Measurements from ENCODE around the gene CFAP46. TPM values are rescaled to one million over a fixed set of nuclear protein-coding genes. Genes with fewer than 3 reads are reported as not detected.
A peak's percentile ranks its signal among the peaks of the same experiment; 100 is the strongest.

Gene CFAP46
- total and polyA plus RNA-seq, 2 of the 4 experiments (the other 2 are of a cell fraction) = 1.3 to 1.8 TPM

DNA sequence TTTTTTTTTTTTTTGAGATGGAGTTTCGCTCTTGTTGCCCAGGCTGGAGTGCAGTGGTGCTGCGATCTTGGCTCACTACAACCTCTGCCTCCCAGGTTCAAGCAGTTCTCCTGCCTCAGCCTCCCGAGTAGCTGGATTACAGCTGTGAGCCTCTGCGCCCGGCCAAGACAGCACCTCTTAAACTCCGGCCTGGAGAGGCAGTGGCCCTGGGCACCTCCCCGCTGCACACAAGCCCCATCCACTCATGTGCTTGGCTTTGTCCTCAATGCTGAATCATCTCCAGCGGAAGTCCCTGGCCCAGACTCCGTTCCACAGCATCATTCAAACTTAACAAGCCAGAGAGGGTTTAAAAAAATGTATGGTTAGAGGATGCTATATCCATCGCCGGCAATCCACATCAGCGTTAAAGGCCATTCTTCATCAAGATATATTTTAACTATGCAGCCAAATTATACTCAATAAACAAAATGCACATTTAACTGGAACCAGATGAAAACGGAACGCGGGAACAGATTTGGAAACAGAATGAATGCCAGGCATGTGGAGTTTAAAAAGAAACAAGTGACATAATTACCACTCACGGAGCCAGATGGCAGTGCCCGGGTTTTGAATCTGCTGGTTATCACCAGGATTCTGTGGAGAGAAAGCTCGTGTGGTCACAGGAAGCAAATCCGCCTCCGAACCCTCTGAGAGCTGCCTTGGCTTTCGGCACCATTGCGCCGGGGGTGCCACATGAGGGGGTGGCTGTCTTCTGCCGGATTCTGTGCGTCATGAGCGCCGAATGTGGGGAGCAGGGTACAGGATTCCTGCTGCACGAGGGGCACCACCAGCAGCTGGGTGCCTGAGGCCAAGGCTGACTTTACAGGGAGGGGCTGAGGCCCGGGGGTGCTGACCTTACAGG is 45.6 kb upstream of the CFAP46 start:
- Histone ChIP-seq H3K14ac (replicated peaks; ENCODE audit: low read depth, low read length) (no peak overlapping the region), H3K9me3 (ENCODE audit: control insufficient read depth, insufficient read depth, low read length) (no peaks in the 10 kb centered on the region), H4K91ac (ENCODE audit: insufficient read depth, low read depth, low read length) (no peak overlapping the region), H3K4me1 (ENCODE audit: control insufficient read depth, insufficient read depth, low read length) (no peaks in the 10 kb centered on the region), H3K4ac (ENCODE audit: low read depth, low read length) (no peak overlapping the region), H3K27me3 (ENCODE audit: control insufficient read depth, insufficient read depth, low read length) (peaks cover 2% of the 10 kb centered on the region; the same call in 1 of the 2 replicates), H3K79me1 (ENCODE audit: low read depth in 1 of 2, low read length in 2 of 2) (no peaks in the 10 kb centered on the region), H2AFZ (replicated peaks; ENCODE audit: low read length, poor library complexity) (peak overlapping the region; percentile 75), H2AK5ac (ENCODE audit: low read depth, low read length) (no peak overlapping the region), H3K23ac (ENCODE audit: low read depth, low read length) (no peak overlapping the region), H2AK9ac (replicated peaks; ENCODE audit: low read depth, low read length, poor library complexity) (peak overlapping the region; percentile 66), H4K5ac (ENCODE audit: low read depth, low read length) (no peak overlapping the region), H3K4me3 (ENCODE audit: insufficient read depth, low read depth, low read length) (no peak overlapping the region), H2BK120ac (ENCODE audit: low read depth, low read length) (no peak overlapping the region), H2BK15ac (ENCODE audit: low read depth, low read length) (no peak overlapping the region), H3K9me1 (ENCODE audit: insufficient read depth, low read length) (no peaks in the 10 kb centered on the region), H3K9ac (ENCODE audit: low read depth, low read length) (no peak overlapping the region), H3K27ac (ENCODE audit: insufficient read depth, low read length) (no peak overlapping the region), H3K56ac (ENCODE audit: extremely low read depth, insufficient read depth, low read length) (no peak overlapping the region), H4K20me1 (ENCODE audit: insufficient read depth, low read length) (no peaks in the 10 kb centered on the region), H3K18ac (ENCODE audit: low read depth, low read length) (no peak overlapping the region), H3K4me2 (ENCODE audit: low read depth, low read length) (no peak overlapping the region), H4K8ac (ENCODE audit: low read depth in 2 of 2, low read length in 2 of 2) (no peak overlapping the region; a peak in 1 of 4 replicates), H2BK5ac (ENCODE audit: low read depth, low read length, poor library complexity, severe bottlenecking) (no peak overlapping the region), H3K36me3 (ENCODE audit: control insufficient read depth, insufficient read depth, low read length) (no peaks in the 10 kb centered on the region), H2BK20ac (ENCODE audit: low read depth, low read length) (no peak overlapping the region)
- in situ Hi-C loops (cut with MboI; ENCODE audit: low sequenced_read_pairs) = no loop called here
- dilution Hi-C loops (cut with HindIII; ENCODE audit: low sequenced_read_pairs, unreplicated experiment) = no loop called here
- TF ChIP-seq RCOR1 (IDR thresholded peaks at IDR 0.05; ENCODE audit: insufficient replicate concordance, low read length) (no peak), MAFK (IDR thresholded peaks at IDR 0.05; ENCODE audit: low read depth, low read length) (peak; percentile 51; the same call in 1 of the 2 replicates), NFE2L2 (IDR thresholded peaks at IDR 0.05; ENCODE audit: low read depth, low read length) (peak; percentile 77; the same call in 1 of the 2 replicates), POLR2A (IDR thresholded peaks at IDR 0.05; ENCODE audit: low read depth, low read length) (no peak), CEBPB (IDR thresholded peaks at IDR 0.05; ENCODE audit: low read depth, low read length) (no peak), RAD21 (IDR thresholded peaks at IDR 0.05; ENCODE audit: low read length) (no peak), RFX5 (IDR thresholded peaks at IDR 0.05; ENCODE audit: low read depth, low read length) (no peak), BHLHE40 (IDR thresholded peaks at IDR 0.05; ENCODE audit: low read depth, low read length) (peak; percentile 23; the same call in 1 of the 2 replicates), MAZ (IDR thresholded peaks at IDR 0.05; ENCODE audit: borderline replicate concordance, low read depth, low read length) (peak; percentile 41; the same call in 1 of the 2 replicates)
- TF ChIP-seq, protein P1, sequence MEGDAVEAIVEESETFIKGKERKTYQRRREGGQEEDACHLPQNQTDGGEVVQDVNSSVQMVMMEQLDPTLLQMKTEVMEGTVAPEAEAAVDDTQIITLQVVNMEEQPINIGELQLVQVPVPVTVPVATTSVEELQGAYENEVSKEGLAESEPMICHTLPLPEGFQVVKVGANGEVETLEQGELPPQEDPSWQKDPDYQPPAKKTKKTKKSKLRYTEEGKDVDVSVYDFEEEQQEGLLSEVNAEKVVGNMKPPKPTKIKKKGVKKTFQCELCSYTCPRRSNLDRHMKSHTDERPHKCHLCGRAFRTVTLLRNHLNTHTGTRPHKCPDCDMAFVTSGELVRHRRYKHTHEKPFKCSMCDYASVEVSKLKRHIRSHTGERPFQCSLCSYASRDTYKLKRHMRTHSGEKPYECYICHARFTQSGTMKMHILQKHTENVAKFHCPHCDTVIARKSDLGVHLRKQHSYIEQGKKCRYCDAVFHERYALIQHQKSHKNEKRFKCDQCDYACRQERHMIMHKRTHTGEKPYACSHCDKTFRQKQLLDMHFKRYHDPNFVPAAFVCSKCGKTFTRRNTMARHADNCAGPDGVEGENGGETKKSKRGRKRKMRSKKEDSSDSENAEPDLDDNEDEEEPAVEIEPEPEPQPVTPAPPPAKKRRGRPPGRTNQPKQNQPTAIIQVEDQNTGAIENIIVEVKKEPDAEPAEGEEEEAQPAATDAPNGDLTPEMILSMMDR (conservative IDR thresholded peaks at IDR 0.05; ENCODE audit: low read depth, low read length) = no peak
- intact Hi-C loops (cut with micrococcal nuclease) = no loop called here
- ChIA-PET POLR2A (ENCODE audit: unreplicated experiment) (no interaction called here), CTCF (no interaction called here)
- no TSS peak for BruUV-seq (replicated peaks)
- DNase-seq (peak; percentile 87), ATAC-seq (ENCODE audit: low read depth) (peak; percentile 88)
- WGBS, 2 experiments (ENCODE audit: extremely low coverage in 2 of 2, insufficient read length in 1 of 2) = 83% methylated on average over 1 of the region's 29 CpGs; no CpG with 5 or more reads in 1 of the 2 experiments
